GM12801 (cell line): ENCODE measurements around the gene AFAP1L2.

Experiments
- TF ChIP-seq, protein P1 (sequence below): IDR thresholded peaks from one replicate; pipeline ENCODE4 v1.5.1; 2011; ENCODE audit warnings: control low read depth; ENCODE audit not compliant: insufficient read length; ENCODE audit errors: extremely low read depth

The AFAP1L2 gene

DNA sequence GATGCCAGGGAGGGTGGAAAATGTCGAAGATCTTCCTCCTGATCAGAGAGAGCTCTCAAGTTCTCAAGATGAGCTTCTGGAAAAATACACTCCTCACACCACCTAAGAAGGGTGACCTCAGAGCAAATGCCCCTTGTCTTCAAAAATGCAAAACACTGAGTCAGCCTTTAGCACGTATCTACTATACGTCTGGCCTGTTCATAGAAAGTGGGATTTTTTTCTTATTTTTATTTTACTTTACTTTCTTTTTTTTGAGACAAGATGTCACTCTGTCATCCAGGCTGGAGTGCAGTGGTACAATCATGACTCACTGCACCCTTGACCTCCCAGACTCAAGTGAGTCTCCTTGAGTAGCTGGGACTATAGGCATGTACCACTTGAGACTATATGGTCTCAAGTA is 57.1 kb downstream of the AFAP1L2 start:
- TF ChIP-seq, protein P1, sequence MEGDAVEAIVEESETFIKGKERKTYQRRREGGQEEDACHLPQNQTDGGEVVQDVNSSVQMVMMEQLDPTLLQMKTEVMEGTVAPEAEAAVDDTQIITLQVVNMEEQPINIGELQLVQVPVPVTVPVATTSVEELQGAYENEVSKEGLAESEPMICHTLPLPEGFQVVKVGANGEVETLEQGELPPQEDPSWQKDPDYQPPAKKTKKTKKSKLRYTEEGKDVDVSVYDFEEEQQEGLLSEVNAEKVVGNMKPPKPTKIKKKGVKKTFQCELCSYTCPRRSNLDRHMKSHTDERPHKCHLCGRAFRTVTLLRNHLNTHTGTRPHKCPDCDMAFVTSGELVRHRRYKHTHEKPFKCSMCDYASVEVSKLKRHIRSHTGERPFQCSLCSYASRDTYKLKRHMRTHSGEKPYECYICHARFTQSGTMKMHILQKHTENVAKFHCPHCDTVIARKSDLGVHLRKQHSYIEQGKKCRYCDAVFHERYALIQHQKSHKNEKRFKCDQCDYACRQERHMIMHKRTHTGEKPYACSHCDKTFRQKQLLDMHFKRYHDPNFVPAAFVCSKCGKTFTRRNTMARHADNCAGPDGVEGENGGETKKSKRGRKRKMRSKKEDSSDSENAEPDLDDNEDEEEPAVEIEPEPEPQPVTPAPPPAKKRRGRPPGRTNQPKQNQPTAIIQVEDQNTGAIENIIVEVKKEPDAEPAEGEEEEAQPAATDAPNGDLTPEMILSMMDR, result no peak

DNA sequence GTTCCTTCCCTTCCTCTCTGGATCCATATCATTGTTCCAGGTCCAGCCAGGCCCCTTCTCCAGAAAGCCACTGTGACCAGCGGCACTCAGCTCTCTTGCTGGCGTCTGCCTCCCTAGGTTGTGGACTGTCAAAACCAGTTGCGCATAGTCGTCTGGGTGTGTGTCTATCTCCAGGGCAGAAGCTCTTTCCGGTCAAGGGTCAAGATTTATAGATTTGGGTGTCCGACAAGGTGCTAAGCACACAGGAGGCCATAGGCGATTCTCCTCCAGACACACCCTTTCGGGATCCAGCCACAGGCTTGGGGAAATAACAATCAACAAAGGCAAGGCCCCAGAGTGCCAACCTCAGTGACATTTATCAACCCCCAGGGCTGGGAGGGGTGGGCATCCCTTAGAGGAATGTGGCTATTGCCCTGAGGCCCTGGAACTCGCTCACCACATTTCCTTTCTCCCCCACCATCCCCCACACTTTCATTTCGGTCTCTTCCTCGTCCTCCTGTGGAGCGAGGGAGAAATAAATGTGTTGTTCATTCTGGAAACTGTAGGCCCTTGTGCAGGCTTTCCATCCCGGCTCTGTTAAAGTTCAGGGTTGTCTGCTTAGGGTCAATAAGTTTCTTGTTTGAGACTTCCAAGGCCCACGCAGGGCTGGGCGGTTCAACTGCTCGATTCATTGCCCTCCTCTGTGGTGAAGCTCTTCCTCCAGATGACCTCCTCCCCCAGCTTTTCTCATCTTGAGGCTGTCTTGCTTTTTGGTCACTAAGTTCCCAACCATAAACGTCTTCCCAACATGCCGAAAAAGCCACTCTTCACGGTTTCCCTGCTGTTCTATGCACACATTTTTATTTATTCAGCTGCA is 57.9 kb downstream of the AFAP1L2 start:
- TF ChIP-seq, protein P1, result no peak

DNA sequence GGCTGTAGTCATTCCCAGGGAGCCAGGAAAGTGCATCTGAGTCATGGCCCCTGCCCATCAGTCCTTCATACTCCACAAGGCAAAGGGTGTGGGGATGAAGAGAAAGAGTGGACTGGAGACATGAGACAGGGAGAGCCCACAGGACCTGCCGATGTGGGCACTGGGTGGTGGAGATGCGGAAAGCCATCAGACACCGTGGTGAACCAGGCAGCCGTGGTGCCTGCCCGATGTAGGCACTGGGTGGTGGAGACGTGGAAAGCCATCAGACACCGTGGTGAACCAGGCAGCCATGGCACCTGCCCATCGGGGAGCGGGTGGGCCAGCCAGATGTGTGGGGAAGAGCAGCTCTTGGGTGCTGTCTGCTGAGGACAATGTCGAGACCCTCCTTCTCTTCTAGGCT is 58.6 kb downstream of the AFAP1L2 start:
- TF ChIP-seq, protein P1, result no peak

DNA sequence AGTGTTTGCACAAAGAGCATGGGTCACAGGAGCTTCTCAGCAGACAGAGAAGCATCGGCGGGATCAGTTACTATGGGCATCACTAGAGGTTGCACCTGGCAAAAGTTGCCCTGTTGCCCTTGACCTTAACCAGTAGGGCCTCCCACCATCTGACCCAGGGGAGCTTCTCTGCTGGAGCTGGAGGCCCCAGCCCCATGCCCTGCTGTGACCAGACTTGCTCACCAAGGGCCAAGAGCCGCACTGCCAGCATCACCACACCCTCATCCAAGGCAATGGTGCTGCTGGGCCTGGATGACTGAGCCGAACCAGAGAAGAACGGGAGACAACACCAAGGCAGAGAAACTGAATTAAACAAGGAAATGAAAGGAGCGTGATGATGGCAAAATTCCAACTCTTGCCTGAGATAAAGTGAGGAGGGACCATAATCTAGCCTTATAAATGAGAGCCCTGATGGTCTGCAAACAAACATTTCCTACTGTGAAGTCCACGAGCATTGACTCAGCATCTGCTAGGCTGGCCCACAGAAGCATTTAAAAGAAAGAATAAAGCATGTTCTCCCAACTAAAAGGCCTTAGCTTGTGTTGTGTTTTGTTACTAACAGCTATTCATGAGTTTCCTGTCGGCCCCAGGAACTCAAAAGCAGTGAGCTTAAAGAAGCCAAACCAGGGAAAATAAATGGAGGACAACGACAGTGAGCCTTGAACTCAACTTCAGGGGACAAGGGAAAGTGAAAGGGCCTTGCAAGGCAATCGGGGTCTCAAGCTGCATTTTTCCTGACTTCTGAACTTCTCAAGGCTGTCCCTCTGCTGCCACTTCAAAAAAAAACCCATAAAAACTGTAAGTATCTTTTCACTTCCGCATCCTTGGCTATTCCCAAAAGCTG is 60.4 kb downstream of the AFAP1L2 start:
- TF ChIP-seq, protein P1, result no peak

DNA sequence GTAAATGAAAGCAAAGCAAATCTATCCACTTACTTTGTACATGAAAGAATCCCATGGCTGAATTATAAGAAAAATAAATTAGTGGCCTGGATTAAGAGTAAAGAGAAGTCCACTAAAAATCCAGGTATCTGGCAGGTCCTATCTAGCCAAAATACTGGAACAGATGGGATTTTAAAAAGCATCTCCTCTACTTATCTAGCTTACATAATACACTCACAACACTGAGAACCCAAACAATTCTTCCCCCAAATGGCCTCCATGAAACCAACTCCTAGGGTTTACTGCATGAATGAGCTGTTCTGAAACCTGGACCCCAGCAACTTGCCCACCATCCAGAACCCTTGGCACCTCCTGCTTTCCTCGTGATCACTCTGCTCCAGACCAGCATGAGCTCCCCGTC is 61.3 kb downstream of the AFAP1L2 start:
- TF ChIP-seq, protein P1, result no peak

DNA sequence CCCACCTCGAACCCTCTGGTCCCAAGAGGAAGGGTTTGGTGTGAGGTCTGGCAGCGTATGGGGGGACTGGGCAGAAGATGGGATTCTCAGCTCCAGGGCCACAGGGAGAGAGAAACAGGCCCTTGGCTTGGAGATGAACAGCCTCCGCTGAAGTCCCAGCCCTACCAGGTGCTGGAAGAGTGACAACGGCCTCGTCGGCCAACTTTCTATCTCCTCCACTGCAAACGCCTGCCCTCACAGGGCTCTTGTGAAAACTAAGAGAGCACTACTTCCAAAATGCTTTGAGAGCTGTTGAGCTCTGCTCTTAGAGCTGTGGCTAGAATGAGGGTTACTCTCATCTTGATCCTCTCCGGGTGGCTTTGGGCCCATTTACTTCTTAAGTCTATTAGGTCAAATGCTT is 63.5 kb downstream of the AFAP1L2 start:
- TF ChIP-seq, protein P1, result no peak
